ENCODE results near the gene IQCH.

DNA sequence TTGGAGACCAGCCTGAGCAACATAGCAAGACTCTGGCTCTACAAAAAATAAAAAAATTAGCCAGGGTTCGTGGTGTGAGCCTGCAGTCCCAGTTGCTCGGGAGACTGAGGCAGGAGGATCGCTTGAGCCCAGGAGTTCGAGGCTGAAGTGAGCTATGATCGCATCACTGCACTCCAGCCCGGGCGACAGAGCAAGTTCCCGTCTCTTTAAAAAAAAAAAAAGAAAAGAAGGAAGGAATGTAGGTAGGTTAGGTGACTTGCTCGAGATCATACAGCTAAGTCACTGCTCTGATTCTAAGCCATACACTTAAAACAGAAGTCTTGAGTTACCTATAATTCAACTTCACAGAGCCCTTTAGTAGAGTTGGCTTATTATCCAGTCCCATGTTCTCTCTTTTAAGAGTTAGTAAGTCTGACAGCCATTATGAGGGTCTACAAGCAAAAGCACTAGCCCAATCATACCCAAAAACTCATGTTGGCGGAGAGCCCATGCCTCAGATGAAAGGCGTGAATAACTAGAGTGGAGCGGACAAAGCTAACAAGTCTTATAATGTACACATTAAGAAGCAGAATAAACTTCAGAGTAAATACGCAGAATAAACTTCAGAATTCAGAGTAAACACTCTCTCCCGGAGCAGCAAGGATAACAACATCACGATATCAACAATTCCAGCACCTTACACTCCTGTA is 893 bp upstream of the IQCH start:
- TF ChIP-seq, protein P1, sequence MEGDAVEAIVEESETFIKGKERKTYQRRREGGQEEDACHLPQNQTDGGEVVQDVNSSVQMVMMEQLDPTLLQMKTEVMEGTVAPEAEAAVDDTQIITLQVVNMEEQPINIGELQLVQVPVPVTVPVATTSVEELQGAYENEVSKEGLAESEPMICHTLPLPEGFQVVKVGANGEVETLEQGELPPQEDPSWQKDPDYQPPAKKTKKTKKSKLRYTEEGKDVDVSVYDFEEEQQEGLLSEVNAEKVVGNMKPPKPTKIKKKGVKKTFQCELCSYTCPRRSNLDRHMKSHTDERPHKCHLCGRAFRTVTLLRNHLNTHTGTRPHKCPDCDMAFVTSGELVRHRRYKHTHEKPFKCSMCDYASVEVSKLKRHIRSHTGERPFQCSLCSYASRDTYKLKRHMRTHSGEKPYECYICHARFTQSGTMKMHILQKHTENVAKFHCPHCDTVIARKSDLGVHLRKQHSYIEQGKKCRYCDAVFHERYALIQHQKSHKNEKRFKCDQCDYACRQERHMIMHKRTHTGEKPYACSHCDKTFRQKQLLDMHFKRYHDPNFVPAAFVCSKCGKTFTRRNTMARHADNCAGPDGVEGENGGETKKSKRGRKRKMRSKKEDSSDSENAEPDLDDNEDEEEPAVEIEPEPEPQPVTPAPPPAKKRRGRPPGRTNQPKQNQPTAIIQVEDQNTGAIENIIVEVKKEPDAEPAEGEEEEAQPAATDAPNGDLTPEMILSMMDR (IDR thresholded peaks at IDR 0.05) = no peak
- TF ChIP-seq POLR2A (IDR thresholded peaks at IDR 0.05) = no peak

All from body of pancreas (tissue), 4 donors.